ENCODE results near the gene ANKRD13B.

GRCh38 chr17:29610395-29610794 is 17.5 kb downstream of the ANKRD13B start:
- TF ChIP-seq CTCF (IDR thresholded peaks at IDR 0.05) (no peak), ZFX (IDR thresholded peaks at IDR 0.05; ENCODE audit: borderline replicate concordance) (no peak)
